AG10803 (cell line): ENCODE data around the gene CLIP1.

Source experiments
- DNase-seq: peaks from one replicate; pipeline ENCODE4 v3.0.0; 2010; ENCODE audit warnings: low read depth
- H3K4me3 ChIP-seq: 2 replicates; pipeline ENCODE4 v1.5.1; 2011; ENCODE audit warnings: mild to moderate bottlenecking, low read length, control low read depth
- CTCF ChIP-seq: conservative IDR thresholded peaks from 2 replicates; pipeline ENCODE4 v1.5.1; 2011; ENCODE audit warnings: mild to moderate bottlenecking, low read length, control low read depth, inconsistent platforms

CLIP1 gene

GRCh38 chr12:122354958-122355641 lies 67.4 kb downstream of the CLIP1 start:
- no peak for TF ChIP-seq CTCF
- H3K4me3 ChIP-seq, result no peak overlapping the region
- DNase-seq, result no peak

GRCh38 chr12:122352394-122352793 lies 70.1 kb downstream of the CLIP1 start:
- no peak for DNase-seq
- H3K4me3 ChIP-seq, result no peak overlapping the region
- no peak for TF ChIP-seq CTCF

- H3K4me3 ChIP-seq, result no peak overlapping the region
- TF ChIP-seq CTCF, result peak; percentile 49
- peak; percentile 84 for DNase-seq
Measured at GRCh38 chr12:122350141-122350848, 72.2 kb downstream of the CLIP1 start.

GRCh38 chr12:122349078-122349477 lies 73.4 kb downstream of the CLIP1 start:
- no peak for TF ChIP-seq CTCF
- DNase-seq, result no peak
- no peak overlapping the region for H3K4me3 ChIP-seq

GRCh38 chr12:122348505-122348904 lies 74.0 kb downstream of the CLIP1 start:
- no peak for TF ChIP-seq CTCF
- no peak overlapping the region for H3K4me3 ChIP-seq
- DNase-seq, result no peak

- H3K4me3 ChIP-seq, result no peak overlapping the region
- DNase-seq, result no peak
- no peak for TF ChIP-seq CTCF
Measured at GRCh38 chr12:122346054-122346453, 76.4 kb downstream of the CLIP1 start.

- no peak overlapping the region for H3K4me3 ChIP-seq
- TF ChIP-seq CTCF, result no peak
- no peak for DNase-seq
Measured at GRCh38 chr12:122345042-122345441, 77.4 kb downstream of the CLIP1 start.
